ENCODE measurements around the gene BLOC1S5.

Gene BLOC1S5

DNA sequence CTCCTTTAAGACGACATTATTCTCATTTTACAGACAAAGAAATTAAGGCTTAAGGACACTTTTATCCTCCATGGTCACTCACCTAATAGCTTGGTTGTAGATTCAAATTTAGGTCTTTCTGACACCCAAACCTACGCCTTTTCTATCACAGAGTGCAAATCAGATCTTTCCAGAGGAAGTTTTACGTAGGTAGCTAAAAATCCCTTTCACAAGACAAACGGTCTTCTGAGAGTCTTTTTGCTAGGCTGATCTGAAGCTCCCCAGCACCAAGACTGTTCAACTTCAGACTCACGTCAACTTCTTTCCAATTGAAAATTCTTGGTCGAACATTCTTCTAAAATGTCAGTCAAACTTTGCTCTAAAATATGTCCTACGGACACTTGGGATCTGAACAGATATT, 46.5 kb downstream of the BLOC1S5 start:
- no peak for DNase-seq (ENCODE audit: low spot score)
- in situ Hi-C loops (cut with MboI; ENCODE audit: low sequenced_read_pairs, unreplicated experiment): no loop called here

DNA sequence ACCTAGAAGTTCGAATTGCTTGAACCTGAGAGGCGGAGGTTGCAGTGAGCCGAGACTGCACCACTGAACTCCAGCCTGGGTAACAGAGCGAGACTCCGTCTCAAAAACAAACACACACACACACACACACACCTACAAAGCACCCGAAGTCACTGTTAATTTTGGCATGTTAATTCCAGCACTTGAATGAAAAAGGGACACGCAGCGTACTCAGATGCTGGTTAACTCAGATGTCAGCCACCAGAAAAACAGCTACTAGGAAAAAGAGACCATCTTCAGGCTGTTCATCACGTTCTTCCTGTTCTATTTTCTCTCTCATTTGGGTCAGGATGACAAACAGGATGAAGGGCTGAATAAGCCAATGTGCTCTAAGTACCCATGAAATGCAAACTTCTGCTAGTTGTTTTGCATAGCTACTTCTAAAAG, 46.9 kb downstream of the BLOC1S5 start:
- TF ChIP-seq CTCF (IDR thresholded peaks at IDR 0.05; ENCODE audit: borderline replicate concordance, control extremely low read depth, extremely low read depth, insufficient read depth, missing control alignments): no peak
- peak; percentile 18 for DNase-seq (ENCODE audit: low spot score)
- in situ Hi-C loops (cut with MboI; ENCODE audit: low sequenced_read_pairs, unreplicated experiment): no loop called here

More for the DNA sequence above, 46.5 kb downstream of the BLOC1S5 start:
- no peak for TF ChIP-seq CTCF (IDR thresholded peaks at IDR 0.05; ENCODE audit: borderline replicate concordance, control extremely low read depth, extremely low read depth, insufficient read depth, missing control alignments)

- no peak for DNase-seq (ENCODE audit: low spot score)
- no peak for TF ChIP-seq CTCF (IDR thresholded peaks at IDR 0.05; ENCODE audit: borderline replicate concordance, control extremely low read depth, extremely low read depth, insufficient read depth, missing control alignments)
- in situ Hi-C loops (cut with MboI; ENCODE audit: low sequenced_read_pairs, unreplicated experiment): no loop called here
Observed at GRCh38 chr6:8014947-8015346, 49.2 kb downstream of the BLOC1S5 start.

GRCh38 chr6:8013763-8014162, 50.4 kb downstream of the BLOC1S5 start:
- no peak for TF ChIP-seq CTCF (IDR thresholded peaks at IDR 0.05; ENCODE audit: borderline replicate concordance, control extremely low read depth, extremely low read depth, insufficient read depth, missing control alignments)
- in situ Hi-C loops (cut with MboI; ENCODE audit: low sequenced_read_pairs, unreplicated experiment): no loop called here

DNA sequence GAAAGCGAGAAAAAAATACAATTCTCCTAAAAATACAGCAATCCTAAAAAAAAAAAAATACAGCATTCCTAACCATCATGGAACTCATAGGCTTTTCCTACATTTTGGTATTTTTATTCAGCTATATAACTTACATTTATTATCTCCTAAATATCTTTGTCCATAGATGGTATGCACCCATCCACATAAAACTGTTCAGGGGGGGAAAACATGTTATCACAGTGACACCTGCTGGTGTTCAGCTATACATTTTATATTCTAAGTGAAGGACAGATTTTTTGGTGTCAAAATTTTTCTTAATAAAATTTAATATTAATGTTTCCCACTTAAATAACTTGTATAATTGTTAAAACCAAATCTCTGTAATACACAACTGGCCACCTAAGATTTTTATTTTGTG, 58.0 kb downstream of the BLOC1S5 start:
- DNase-seq (ENCODE audit: low spot score): peak; percentile 53
- peak; percentile 15 for TF ChIP-seq CTCF (IDR thresholded peaks at IDR 0.05; ENCODE audit: borderline replicate concordance, control extremely low read depth, extremely low read depth, insufficient read depth, missing control alignments)
- in situ Hi-C loops (cut with MboI; ENCODE audit: low sequenced_read_pairs, unreplicated experiment): no loop called here

More at GRCh38 chr6:8013763-8014162, 50.4 kb downstream of the BLOC1S5 start:
- DNase-seq (ENCODE audit: low spot score): no peak

DNA sequence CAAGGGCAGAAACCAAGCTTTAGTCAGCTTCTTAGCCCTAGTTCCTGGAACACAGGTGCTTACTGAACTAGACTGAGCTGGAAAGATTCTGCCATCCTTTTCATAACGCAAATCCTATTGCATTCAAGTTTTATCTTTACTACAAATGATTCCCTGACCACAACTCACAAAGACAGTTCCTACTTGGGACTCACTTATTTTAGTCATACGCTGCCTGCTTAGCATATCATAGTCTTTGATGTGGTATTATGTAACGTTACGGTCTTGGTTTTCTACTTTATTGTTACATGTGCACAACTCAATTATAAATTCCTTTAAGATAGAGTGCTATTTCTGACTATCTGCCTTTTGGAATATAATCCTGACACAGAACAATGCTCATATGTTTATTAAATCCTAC, 59.1 kb downstream of the BLOC1S5 start:
- no peak for DNase-seq (ENCODE audit: low spot score)
- no peak for TF ChIP-seq CTCF (IDR thresholded peaks at IDR 0.05; ENCODE audit: borderline replicate concordance, control extremely low read depth, extremely low read depth, insufficient read depth, missing control alignments)
- in situ Hi-C loops (cut with MboI; ENCODE audit: low sequenced_read_pairs, unreplicated experiment): no loop called here

DNA sequence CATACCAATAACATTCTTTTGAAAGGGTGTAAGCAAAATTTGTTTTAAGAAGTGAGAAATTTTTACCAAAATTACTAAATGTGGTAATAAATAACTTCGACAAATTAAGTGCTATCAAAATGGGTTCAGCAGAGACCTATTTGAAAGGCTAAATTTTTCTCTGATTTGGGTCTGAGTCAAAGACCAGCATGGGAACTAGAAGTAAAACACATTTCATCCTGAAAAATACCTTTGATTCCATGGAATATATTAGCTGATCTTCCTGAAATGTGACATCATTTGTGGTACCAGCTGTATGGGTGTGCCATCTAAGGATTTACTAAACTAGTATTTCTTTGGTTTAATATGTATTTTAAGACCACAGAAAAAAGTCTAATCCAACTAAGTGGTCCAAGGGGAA, 63.6 kb downstream of the BLOC1S5 start:
- in situ Hi-C loops (cut with MboI; ENCODE audit: low sequenced_read_pairs, unreplicated experiment): no loop called here
- no peak for TF ChIP-seq CTCF (IDR thresholded peaks at IDR 0.05; ENCODE audit: borderline replicate concordance, control extremely low read depth, extremely low read depth, insufficient read depth, missing control alignments)

More for the DNA sequence above, 63.6 kb downstream of the BLOC1S5 start:
- DNase-seq (ENCODE audit: low spot score): no peak
